ENCODE measurements around the gene AP3B1.

- no peak for TF ChIP-seq CREB1 (CRISPR knock-in tag; IDR thresholded peaks at IDR 0.05)
- TF ChIP-seq CTCF (IDR thresholded peaks at IDR 0.05): no peak
- TF ChIP-seq TP53 (CRISPR knock-in tag; IDR thresholded peaks at IDR 0.05): no peak
- TF ChIP-seq ATF2 (CRISPR knock-in tag; IDR thresholded peaks at IDR 0.05; ENCODE audit: borderline replicate concordance, low read depth): no peak
- TF ChIP-seq SP1 (CRISPR knock-in tag; conservative IDR thresholded peaks at IDR 0.05): no peak
- no peak for TF ChIP-seq E2F1 (CRISPR knock-in tag; IDR thresholded peaks at IDR 0.05)
Observed at GRCh38 chr5:78237911-78238310, 56.6 kb downstream of the AP3B1 start.
